ENCODE measurements around the gene PTPN23. TPM values are rescaled to one million over a fixed set of nuclear protein-coding genes. Genes with fewer than 3 reads are reported as not detected.

Gene PTPN23
- total and polyA plus RNA-seq, 2 of the 13 experiments (the other 11 are each of a cell fraction or from before 2014, with no cell fraction given): 2.3 to 3.7 TPM

DNA sequence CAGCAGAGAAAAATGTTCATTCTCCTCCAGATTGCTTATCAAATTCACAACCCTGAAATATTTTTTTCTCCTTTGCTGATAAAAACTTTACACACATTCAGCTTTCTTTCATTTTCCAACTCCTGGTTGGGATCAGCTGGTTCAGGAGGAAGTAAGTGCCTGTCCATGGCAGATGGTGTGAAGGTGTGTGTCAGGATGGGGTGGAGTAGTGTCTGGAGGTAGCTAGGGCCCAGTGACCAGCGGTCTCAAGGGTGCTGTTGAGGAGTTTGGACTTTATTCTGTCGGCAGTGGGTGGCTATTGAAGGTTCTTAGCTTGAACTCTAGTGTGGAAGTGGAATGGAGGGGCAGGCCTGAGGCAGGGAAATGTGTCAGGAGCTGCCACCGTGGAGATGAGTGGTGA is 46.9 kb upstream of the PTPN23 start:
- no peak overlapping the region for H2AFZ ChIP-seq (ENCODE audit: low read length)
- no peak overlapping the region for H3K4me3 ChIP-seq (replicated peaks in 1 of 3; ENCODE audit: insufficient read depth in 1 of 3, low read depth in 2 of 3, low read length in 3 of 3)
- ATAC-seq (no peak), DNase-seq (ENCODE audit: low spot score) (no peak), FAIRE-seq (no peak)
- H3K9ac ChIP-seq (ENCODE audit: insufficient read depth, low read depth, low read length): no peak overlapping the region
- H3K4me2 ChIP-seq (ENCODE audit: low read depth, low read length): no peak overlapping the region
- no peak overlapping the region for H3K27ac ChIP-seq (ENCODE audit: extremely low read length, insufficient read depth, low read length)
- BruUV-seq (replicated peaks): no TSS peak
- peaks cover 18 to 76% of the 10 kb centered on the region in 2 experiments; a peak in 4 of 5 replicates for H3K36me3 ChIP-seq (replicated peaks in 1 of 2; ENCODE audit: control insufficient read depth in 1 of 2, insufficient read depth in 2 of 2, low read length in 2 of 2)
- no peaks in the 10 kb centered on the region for H3K9me3 ChIP-seq (ENCODE audit: low read length)
- WGBS (ENCODE audit: low lambda C conversion rate): 68% methylated on average over 3 of the region's 3 CpGs
- no peaks in the 10 kb centered on the region for H3K4me1 ChIP-seq (ENCODE audit: insufficient read depth, low read length)
- ChIA-PET POLR2A (no interaction called here), CTCF (ENCODE audit: low intra/inter-chr PET ratio, low total read pairs) (no interaction called here)
- in situ Hi-C loops (cut with HindIII; ENCODE audit: extremely low pct_ligation_motif_present, low pct_unique_long_range_greater_than_20kb) (no loop called here), intact Hi-C loops (cut with micrococcal nuclease; ENCODE audit: unreplicated experiment) (no loop called here)
- no peaks in the 10 kb centered on the region for H4K20me1 ChIP-seq (ENCODE audit: insufficient read depth, low read length)
- H3K79me2 ChIP-seq (ENCODE audit: insufficient read depth, low read length): no peaks in the 10 kb centered on the region
- H3K27me3 ChIP-seq (ENCODE audit: control insufficient read depth in 1 of 2, insufficient read depth in 2 of 2, low read length in 2 of 2): no peaks in the 10 kb centered on the region
- TF ChIP-seq ETV5 (CRISPR knock-in tag; IDR thresholded peaks at IDR 0.05; ENCODE audit: borderline replicate concordance): no peak
- TF ChIP-seq, protein P1, sequence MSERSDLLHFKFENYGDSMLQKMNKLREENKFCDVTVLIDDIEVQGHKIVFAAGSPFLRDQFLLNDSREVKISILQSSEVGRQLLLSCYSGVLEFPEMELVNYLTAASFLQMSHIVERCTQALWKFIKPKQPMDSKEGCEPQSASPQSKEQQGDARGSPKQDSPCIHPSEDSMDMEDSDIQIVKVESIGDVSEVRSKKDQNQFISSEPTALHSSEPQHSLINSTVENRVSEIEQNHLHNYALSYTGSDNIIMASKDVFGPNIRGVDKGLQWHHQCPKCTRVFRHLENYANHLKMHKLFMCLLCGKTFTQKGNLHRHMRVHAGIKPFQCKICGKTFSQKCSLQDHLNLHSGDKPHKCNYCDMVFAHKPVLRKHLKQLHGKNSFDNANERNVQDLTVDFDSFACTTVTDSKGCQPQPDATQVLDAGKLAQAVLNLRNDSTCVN (CRISPR knock-in tag; IDR thresholded peaks at IDR 0.05; ENCODE audit: borderline replicate concordance): no peak
- no peak for TF ChIP-seq ZNF337 (CRISPR knock-in tag; IDR thresholded peaks at IDR 0.05; ENCODE audit: borderline replicate concordance, low read depth)
- no peak for TF ChIP-seq TAF1 (CRISPR knock-in tag; IDR thresholded peaks at IDR 0.05)
- no peak for TF ChIP-seq ATAD3A (CRISPR knock-in tag; IDR thresholded peaks at IDR 0.05)
- TF ChIP-seq REL (CRISPR knock-in tag; conservative IDR thresholded peaks at IDR 0.05): no peak
- TF ChIP-seq SKI (IDR thresholded peaks at IDR 0.05; ENCODE audit: partially characterized antibody): no peak
- no peak for TF ChIP-seq LCORL (IDR thresholded peaks at IDR 0.05)
- no peak for TF ChIP-seq LCORL (CRISPR knock-in tag; IDR thresholded peaks at IDR 0.05)
- no peak for TF ChIP-seq ZSCAN21 (CRISPR knock-in tag; IDR thresholded peaks at IDR 0.05; ENCODE audit: borderline replicate concordance)
- TF ChIP-seq ZNF570 (CRISPR knock-in tag; IDR thresholded peaks at IDR 0.05; ENCODE audit: borderline replicate concordance): no peak
- no peak for TF ChIP-seq ARNT2 (CRISPR knock-in tag; IDR thresholded peaks at IDR 0.05; ENCODE audit: low read depth)
- no peak for TF ChIP-seq RELA (CRISPR knock-in tag; IDR thresholded peaks at IDR 0.05)
- TF ChIP-seq, protein P2, sequence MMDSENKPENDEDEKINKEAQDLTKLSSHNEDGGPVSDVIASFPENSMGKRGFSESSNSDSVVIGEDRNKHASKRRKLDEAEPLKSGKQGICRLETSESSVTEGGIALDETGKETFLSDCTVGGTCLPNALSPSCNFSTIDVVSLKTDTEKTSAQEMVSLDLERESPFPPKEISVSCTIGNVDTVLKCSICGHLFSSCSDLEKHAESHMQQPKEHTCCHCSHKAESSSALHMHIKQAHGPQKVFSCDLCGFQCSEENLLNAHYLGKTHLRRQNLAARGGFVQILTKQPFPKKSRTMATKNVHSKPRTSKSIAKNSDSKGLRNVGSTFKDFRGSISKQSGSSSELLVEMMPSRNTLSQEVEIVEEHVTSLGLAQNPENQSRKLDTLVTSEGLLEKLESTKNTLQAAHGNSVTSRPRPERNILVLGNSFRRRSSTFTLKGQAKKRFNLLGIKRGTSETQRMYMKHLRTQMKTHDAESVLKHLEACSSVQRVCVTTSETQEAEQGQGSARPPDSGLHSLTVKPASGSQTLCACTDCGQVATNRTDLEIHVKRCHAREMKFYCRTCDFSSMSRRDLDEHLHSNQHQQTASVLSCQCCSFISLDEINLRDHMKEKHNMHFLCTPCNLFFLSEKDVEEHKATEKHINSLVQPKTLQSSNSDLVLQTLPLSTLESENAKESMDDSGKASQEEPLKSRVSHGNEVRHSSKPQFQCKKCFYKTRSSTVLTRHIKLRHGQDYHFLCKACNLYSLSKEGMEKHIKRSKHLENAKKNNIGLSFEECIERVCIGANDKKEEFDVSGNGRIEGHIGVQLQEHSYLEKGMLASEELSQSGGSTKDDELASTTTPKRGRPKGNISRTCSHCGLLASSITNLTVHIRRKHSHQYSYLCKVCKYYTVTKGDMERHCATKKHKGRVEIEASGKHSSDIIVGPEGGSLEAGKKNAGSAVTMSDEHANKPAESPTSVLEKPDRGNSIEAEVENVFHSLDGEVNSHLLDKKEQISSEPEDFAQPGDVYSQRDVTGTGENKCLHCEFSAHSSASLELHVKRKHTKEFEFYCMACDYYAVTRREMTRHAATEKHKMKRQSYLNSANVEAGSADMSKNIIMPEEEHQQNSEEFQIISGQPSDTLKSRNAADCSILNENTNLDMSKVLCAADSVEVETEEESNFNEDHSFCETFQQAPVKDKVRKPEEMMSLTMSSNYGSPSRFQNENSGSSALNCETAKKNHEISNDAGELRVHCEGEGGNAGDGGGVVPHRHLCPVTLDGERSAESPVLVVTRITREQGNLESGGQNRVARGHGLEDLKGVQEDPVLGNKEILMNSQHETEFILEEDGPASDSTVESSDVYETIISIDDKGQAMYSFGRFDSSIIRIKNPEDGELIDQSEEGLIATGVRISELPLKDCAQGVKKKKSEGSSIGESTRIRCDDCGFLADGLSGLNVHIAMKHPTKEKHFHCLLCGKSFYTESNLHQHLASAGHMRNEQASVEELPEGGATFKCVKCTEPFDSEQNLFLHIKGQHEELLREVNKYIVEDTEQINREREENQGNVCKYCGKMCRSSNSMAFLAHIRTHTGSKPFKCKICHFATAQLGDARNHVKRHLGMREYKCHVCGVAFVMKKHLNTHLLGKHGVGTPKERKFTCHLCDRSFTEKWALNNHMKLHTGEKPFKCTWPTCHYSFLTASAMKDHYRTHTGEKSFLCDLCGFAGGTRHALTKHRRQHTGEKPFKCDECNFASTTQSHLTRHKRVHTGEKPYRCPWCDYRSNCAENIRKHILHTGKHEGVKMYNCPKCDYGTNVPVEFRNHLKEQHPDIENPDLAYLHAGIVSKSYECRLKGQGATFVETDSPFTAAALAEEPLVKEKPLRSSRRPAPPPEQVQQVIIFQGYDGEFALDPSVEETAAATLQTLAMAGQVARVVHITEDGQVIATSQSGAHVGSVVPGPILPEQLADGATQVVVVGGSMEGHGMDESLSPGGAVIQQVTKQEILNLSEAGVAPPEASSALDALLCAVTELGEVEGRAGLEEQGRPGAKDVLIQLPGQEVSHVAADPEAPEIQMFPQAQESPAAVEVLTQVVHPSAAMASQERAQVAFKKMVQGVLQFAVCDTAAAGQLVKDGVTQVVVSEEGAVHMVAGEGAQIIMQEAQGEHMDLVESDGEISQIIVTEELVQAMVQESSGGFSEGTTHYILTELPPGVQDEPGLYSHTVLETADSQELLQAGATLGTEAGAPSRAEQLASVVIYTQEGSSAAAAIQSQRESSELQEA (CRISPR knock-in tag; IDR thresholded peaks at IDR 0.05; ENCODE audit: not compliant biosample characterization): no peak
- TF ChIP-seq, protein P3, sequence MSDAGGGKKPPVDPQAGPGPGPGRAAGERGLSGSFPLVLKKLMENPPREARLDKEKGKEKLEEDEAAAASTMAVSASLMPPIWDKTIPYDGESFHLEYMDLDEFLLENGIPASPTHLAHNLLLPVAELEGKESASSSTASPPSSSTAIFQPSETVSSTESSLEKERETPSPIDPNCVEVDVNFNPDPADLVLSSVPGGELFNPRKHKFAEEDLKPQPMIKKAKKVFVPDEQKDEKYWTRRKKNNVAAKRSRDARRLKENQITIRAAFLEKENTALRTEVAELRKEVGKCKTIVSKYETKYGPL (CRISPR knock-in tag; IDR thresholded peaks at IDR 0.05): no peak
- no peak for TF ChIP-seq ARNT (IDR thresholded peaks at IDR 0.05)
- no peak for TF ChIP-seq RBM22 (optimal IDR thresholded peaks at IDR 0.05; ENCODE audit: low read length)

All from HepG2 (cell line).